PFSK-1 (cell line): ENCODE data around the gene PRPF39.

Experiments used
- FOXP2 ChIP-seq: optimal IDR thresholded peaks from 2 replicates; pipeline ENCODE3; 2011; ENCODE audit warnings: borderline replicate concordance, control low read depth, inconsistent platforms; ENCODE audit not compliant: insufficient read depth; ENCODE audit errors: extremely low read length, extremely low read depth
- POLR2AphosphoS5 ChIP-seq: IDR thresholded peaks from 2 replicates; pipeline ENCODE4 v1.6.1; 2012; ENCODE audit warnings: low read depth, mild to moderate bottlenecking, control low read depth, low read length, moderate library complexity
- TAF1 ChIP-seq: IDR thresholded peaks from 2 replicates; pipeline ENCODE4 v1.6.1; 2012; ENCODE audit warnings: low read length, control low read depth, borderline replicate concordance; ENCODE audit not compliant: insufficient read depth
- TF ChIP-seq, protein P1 (sequence below), 2 experiments: IDR thresholded peaks; 2 replicates each; pipeline versions ENCODE4 v1.6.1 to v1.8.0; 2011 to 2012; ENCODE audit warnings: low read depth in 2 of 2, low read length in 2 of 2, control low read depth in 1 of 2, inconsistent platforms in 1 of 2, mild to moderate bottlenecking in 1 of 2, moderate library complexity in 1 of 2; ENCODE audit not compliant: insufficient read depth in 1 of 2

DNA sequence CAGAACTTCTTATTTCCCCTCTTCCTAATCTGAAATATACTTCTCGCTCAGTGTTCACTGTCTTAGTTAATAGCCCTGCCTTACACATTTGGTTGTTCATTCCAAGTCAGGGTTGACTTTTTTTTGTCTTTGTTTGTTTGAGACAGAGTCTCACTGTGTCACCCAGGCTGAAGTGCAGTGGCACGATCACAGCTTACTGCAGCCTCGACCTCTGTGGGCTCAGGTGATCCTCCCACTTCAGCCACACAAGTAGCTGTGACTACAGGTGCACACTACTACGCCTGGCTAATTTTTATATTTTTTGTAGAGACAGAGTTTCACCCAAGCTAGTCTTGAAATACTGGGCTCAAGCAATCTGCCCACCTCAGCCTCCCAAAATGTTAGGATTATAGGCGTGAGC is 42.3 kb upstream of the PRPF39 start:
- TF ChIP-seq, protein P1, sequence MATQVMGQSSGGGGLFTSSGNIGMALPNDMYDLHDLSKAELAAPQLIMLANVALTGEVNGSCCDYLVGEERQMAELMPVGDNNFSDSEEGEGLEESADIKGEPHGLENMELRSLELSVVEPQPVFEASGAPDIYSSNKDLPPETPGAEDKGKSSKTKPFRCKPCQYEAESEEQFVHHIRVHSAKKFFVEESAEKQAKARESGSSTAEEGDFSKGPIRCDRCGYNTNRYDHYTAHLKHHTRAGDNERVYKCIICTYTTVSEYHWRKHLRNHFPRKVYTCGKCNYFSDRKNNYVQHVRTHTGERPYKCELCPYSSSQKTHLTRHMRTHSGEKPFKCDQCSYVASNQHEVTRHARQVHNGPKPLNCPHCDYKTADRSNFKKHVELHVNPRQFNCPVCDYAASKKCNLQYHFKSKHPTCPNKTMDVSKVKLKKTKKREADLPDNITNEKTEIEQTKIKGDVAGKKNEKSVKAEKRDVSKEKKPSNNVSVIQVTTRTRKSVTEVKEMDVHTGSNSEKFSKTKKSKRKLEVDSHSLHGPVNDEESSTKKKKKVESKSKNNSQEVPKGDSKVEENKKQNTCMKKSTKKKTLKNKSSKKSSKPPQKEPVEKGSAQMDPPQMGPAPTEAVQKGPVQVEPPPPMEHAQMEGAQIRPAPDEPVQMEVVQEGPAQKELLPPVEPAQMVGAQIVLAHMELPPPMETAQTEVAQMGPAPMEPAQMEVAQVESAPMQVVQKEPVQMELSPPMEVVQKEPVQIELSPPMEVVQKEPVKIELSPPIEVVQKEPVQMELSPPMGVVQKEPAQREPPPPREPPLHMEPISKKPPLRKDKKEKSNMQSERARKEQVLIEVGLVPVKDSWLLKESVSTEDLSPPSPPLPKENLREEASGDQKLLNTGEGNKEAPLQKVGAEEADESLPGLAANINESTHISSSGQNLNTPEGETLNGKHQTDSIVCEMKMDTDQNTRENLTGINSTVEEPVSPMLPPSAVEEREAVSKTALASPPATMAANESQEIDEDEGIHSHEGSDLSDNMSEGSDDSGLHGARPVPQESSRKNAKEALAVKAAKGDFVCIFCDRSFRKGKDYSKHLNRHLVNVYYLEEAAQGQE (IDR thresholded peaks at IDR 0.05; ENCODE audit: insufficient read depth in 1 of 2, low read depth in 2 of 2, low read length in 2 of 2), result no peak
- TF ChIP-seq TAF1 (no peak), POLR2AphosphoS5 (no peak), FOXP2 (no peak)
